Parathyroid adenoma (tissue), 2 donors: ENCODE data around the gene HSP90B1.

Experiments
- H2AFZ ChIP-seq: fragments of 300-600 bp; sonication (generic); one replicate; pipeline ENCODE4 v1.7.0; 2017; ENCODE audit warnings: antibody characterized with exemption, mild to moderate bottlenecking
- H3K27ac ChIP-seq: fragments of 300-600 bp; sonication (generic); one replicate; pipeline ENCODE4 v1.7.0; 2017
- H3K27me3 ChIP-seq: fragments of 300-600 bp; sonication (generic); one replicate; pipeline ENCODE4 v1.7.0; 2017; ENCODE audit warnings: low read length; ENCODE audit not compliant: control insufficient read depth, insufficient read depth
- H3K36me3 ChIP-seq: fragments of 300-600 bp; sonication (generic); one replicate; pipeline ENCODE4 v1.7.0; 2017; ENCODE audit warnings: low read length; ENCODE audit not compliant: control insufficient read depth, insufficient read depth
- H3K4me1 ChIP-seq: fragments of 300-600 bp; sonication (generic); one replicate; pipeline ENCODE4 v1.7.0; 2017; ENCODE audit warnings: control low read depth
- H3K4me2 ChIP-seq: fragments of 300-600 bp; sonication (generic); one replicate; pipeline ENCODE4 v1.7.0; 2017; ENCODE audit warnings: low read length
- H3K4me3 ChIP-seq: fragments of 300-600 bp; sonication (generic); one replicate; pipeline ENCODE4 v1.7.0; 2017; ENCODE audit warnings: low read depth, low read length
- H3K79me2 ChIP-seq: fragments of 300-600 bp; sonication (generic); one replicate; pipeline ENCODE4 v1.7.0; 2017; ENCODE audit warnings: control low read depth
- H3K9ac ChIP-seq: fragments of 300-600 bp; sonication (generic); one replicate; pipeline ENCODE4 v1.7.0; 2017; ENCODE audit warnings: mild to moderate bottlenecking
- H3K9me3 ChIP-seq: fragments of 300-600 bp; sonication (generic); one replicate; pipeline ENCODE4 v1.7.0; 2017; ENCODE audit warnings: low read length; ENCODE audit not compliant: control insufficient read depth
- TF ChIP-seq, protein P1 (sequence below): fragments of 300-600 bp; sonication (generic); IDR thresholded peaks from one replicate; pipeline ENCODE4 v1.7.0; 2017; ENCODE audit warnings: antibody characterized with exemption, mild to moderate bottlenecking
- donor health status: primary hyperparathyroidism.

HSP90B1 gene

DNA sequence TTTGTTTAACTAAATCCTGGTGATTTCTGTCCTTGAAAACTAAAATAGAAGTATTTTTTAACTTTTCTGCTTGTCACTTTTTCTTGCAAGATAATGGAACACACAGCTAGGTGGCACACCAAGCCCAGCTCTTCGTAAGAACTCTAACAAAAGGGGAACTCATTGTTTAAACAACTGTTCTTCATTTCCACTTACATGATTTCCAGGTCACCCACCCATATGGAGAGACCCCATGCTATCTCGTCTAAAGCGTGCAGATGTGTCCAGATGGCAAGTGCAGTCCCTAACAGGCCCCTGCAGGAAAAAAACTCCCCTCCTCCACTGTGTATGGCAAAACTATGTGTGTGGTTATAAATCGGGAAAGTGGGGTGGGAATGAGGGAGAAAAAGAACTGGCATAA, 45.9 kb upstream of the HSP90B1 start:
- Histone ChIP-seq H3K4me1 (no peaks in the 10 kb centered on the region), H3K27me3 (no peaks in the 10 kb centered on the region), H2AFZ (no peak overlapping the region), H3K79me2 (no peaks in the 10 kb centered on the region), H3K36me3 (no peaks in the 10 kb centered on the region), H3K4me2 (no peak overlapping the region), H3K27ac (no peak overlapping the region), H3K9me3 (no peaks in the 10 kb centered on the region), H3K9ac (no peak overlapping the region), H3K4me3 (no peak overlapping the region)
- TF ChIP-seq, protein P1, sequence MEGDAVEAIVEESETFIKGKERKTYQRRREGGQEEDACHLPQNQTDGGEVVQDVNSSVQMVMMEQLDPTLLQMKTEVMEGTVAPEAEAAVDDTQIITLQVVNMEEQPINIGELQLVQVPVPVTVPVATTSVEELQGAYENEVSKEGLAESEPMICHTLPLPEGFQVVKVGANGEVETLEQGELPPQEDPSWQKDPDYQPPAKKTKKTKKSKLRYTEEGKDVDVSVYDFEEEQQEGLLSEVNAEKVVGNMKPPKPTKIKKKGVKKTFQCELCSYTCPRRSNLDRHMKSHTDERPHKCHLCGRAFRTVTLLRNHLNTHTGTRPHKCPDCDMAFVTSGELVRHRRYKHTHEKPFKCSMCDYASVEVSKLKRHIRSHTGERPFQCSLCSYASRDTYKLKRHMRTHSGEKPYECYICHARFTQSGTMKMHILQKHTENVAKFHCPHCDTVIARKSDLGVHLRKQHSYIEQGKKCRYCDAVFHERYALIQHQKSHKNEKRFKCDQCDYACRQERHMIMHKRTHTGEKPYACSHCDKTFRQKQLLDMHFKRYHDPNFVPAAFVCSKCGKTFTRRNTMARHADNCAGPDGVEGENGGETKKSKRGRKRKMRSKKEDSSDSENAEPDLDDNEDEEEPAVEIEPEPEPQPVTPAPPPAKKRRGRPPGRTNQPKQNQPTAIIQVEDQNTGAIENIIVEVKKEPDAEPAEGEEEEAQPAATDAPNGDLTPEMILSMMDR, result peak; percentile 24

DNA sequence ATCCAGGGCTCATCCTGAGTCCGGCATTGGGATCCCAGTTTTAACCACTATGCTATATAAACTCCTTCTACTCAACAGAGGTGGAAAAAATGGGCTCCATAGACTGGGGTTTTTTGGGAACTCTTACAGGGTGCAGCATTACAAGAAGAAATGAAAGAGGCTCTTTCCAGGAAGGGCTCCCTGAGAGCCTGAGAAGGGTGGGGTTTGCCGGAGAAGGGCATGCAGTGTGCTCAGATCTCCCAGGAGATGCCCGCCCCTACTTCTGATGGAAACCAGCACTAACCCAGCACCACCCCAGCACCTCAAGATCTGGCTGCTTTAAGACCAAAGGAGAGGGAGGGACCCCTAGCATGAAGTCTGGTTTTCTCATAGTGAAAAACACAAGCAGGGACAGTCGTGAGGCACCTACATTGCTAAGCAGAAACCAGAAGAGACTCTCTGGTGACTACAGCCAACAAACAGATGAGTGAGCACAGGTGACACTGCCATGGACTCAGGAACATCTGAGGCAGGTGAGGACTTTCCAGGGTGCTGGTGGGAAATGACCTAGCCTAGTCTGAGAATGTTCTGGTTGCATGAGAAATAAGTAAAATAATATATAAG, 43.9 kb upstream of the HSP90B1 start:
- H3K9me3 ChIP-seq, result no peaks in the 10 kb centered on the region
- H3K36me3 ChIP-seq, result no peaks in the 10 kb centered on the region
- H3K79me2 ChIP-seq, result no peaks in the 10 kb centered on the region
- H2AFZ ChIP-seq, result no peak overlapping the region
- no peaks in the 10 kb centered on the region for H3K27me3 ChIP-seq
- H3K4me3 ChIP-seq, result no peak overlapping the region
- H3K4me2 ChIP-seq, result no peak overlapping the region
- no peak overlapping the region for H3K27ac ChIP-seq
- TF ChIP-seq, protein P1, result no peak
- H3K4me1 ChIP-seq, result no peaks in the 10 kb centered on the region
- no peak overlapping the region for H3K9ac ChIP-seq

DNA sequence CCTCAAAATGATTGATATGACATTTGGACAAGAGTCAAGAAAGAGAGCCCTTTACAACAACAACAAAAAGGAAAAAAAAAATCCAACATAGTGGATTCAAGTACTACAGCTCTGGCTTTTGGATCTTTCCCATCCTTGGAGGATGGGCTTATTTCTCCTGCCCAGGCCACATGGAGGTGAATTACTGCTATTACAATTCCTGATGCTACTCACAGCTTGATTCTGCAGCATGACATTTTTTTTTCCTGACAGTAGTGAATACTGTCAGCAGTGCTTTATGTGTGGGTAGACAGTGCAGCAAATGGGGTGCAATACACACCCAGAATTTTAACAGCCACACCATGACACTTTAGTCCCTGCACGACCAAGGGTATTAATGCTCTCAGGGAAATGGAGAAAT, 42.5 kb upstream of the HSP90B1 start:
- H3K4me2 ChIP-seq, result no peak overlapping the region
- H3K4me1 ChIP-seq, result no peaks in the 10 kb centered on the region
- H3K36me3 ChIP-seq, result no peaks in the 10 kb centered on the region
- no peak overlapping the region for H2AFZ ChIP-seq
- H3K9me3 ChIP-seq, result no peaks in the 10 kb centered on the region
- no peaks in the 10 kb centered on the region for H3K79me2 ChIP-seq
- TF ChIP-seq, protein P1, result no peak
- H3K27me3 ChIP-seq, result no peaks in the 10 kb centered on the region
- no peak overlapping the region for H3K4me3 ChIP-seq
- H3K9ac ChIP-seq, result no peak overlapping the region
- no peak overlapping the region for H3K27ac ChIP-seq

DNA sequence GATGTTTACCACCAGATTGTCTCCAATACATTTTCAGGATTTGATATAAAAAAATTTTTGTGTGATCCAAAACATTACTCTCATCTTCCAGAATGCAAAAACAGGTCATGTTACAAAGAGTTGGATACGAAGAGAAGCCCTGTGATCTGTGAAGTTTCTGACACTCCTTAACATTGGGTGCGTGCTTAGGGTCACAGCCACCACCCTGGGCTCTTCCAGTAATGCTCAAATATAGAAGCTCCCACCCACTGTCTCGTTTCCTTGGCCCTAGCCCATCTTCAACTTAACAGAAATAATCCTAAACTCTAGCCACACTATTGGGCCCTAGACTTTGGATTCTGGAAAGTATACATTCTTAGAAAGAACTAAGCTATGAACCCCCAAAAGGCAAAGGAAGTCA, 32.9 kb upstream of the HSP90B1 start:
- Histone ChIP-seq H3K9me3 (no peaks in the 10 kb centered on the region), H2AFZ (no peak overlapping the region), H3K4me3 (no peak overlapping the region), H3K4me2 (no peak overlapping the region), H3K36me3 (no peaks in the 10 kb centered on the region), H3K79me2 (no peaks in the 10 kb centered on the region), H3K27me3 (no peaks in the 10 kb centered on the region), H3K9ac (no peak overlapping the region), H3K4me1 (no peaks in the 10 kb centered on the region), H3K27ac (no peak overlapping the region)
- TF ChIP-seq, protein P1, result no peak

DNA sequence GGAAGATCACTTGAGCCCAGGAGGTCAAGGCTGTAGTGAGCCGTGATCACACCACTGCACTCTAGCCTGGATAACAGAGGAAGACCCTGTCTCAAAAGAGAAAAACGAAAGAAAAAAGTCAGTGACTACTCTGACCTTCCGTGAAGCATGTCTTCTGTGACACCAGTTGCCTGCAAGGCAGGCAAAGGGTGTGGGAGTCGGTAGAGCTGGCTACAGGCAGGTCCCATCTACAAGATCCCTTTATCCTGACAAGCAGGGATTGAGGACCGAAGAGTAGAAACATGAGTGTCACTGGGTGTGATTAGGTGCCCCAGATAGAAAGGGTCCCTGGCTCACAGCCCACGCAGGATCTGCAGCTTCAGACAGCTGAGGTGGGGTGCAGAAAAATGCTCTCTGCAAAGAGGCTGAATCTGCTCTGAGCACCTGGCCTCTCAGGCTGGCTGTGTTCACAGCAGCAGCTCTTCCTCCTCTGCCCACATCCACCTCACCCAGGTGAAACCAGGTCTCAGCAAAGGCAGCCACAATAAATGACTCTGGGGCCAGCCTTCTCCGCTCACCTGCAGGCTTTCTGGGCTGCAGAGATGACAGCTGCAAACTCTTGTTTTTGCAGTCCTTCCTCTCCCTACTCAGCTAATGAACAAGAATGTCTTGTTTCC, 28.6 kb upstream of the HSP90B1 start:
- H3K27ac ChIP-seq, result no peak overlapping the region
- H3K27me3 ChIP-seq, result no peaks in the 10 kb centered on the region
- H3K36me3 ChIP-seq, result no peaks in the 10 kb centered on the region
- H2AFZ ChIP-seq, result no peak overlapping the region
- no peaks in the 10 kb centered on the region for H3K4me1 ChIP-seq
- no peak overlapping the region for H3K4me2 ChIP-seq
- no peaks in the 10 kb centered on the region for H3K79me2 ChIP-seq
- H3K9me3 ChIP-seq, result no peaks in the 10 kb centered on the region
- H3K9ac ChIP-seq, result no peak overlapping the region
- H3K4me3 ChIP-seq, result no peak overlapping the region
- TF ChIP-seq, protein P1, result no peak
